Mucosa of descending colon (tissue), 3 donors: ENCODE measurements around the gene FYB2. TPM values are rescaled to one million over a fixed set of nuclear protein-coding genes. Genes with fewer than 3 reads are reported as not detected.

Experiments used
- ATAC-seq: fragments of 200-7000 bp; cut with Tn5 transposase; one replicate; pipeline ENCODE4 v1.9.1; 2020; ENCODE audit warnings: mild to moderate bottlenecking, moderate library complexity
- DNase-seq, 3 donors: peaks; one replicate each; pipeline ENCODE4 v3.0.0-alpha.2; 2020
- H3K36me3 ChIP-seq: fragments of 200-600 bp; one replicate; pipeline ENCODE4 v1.8.0; 2021; ENCODE audit warnings: low read depth, mild to moderate bottlenecking
- H3K4me1 ChIP-seq: fragments of 200-600 bp; one replicate; pipeline ENCODE4 v1.8.0; 2021; ENCODE audit warnings: low read depth, mild to moderate bottlenecking
- H3K4me3 ChIP-seq: fragments of 200-600 bp; one replicate; pipeline ENCODE4 v1.8.0; 2021; ENCODE audit warnings: mild to moderate bottlenecking
- H3K9me3 ChIP-seq: fragments of 200-600 bp; one replicate; pipeline ENCODE4 v1.8.0; 2021; ENCODE audit warnings: mild to moderate bottlenecking
- intact Hi-C, 2 donors: fragments of 100-400 bp; cut with DNase I in 1 of 2; cut with micrococcal nuclease in 1 of 2; formaldehyde crosslinking; loops; one replicate each; pipeline versions ENCODE4 v1.11.0 to v1.11.1; 2022; cut with DNase I, micrococcal nuclease
- total RNA-seq, 3 donors: library from RNA; stranded (reverse); fragmentation: NEBNext Ultra II Directional in 2 of 3; extraction: Animal tissue kit (Norgen Biotek cat#: 25700) in 2 of 3; gene quantifications; one replicate each; pipeline versions ENCODE4 v1.2.1 to v1.2.4, GENCODE V29; 2021 to 2023
- TF ChIP-seq, protein P1 (sequence below): fragments of 200-600 bp; IDR thresholded peaks from one replicate; pipeline ENCODE4 v1.8.0; 2022; ENCODE audit warnings: antibody characterized with exemption, mild to moderate bottlenecking
- donor health status: DM: no; HTN: no; CAD: no; lungs with moderate emphysema.
- donor health status: DM: no; HTN: no; CAD: no.
- donor health status: DM: no; HTN: yes; CAD: no.

Gene FYB2
- total RNA-seq, 3 donors from 2014 or later: 0.90 to 3.0 (median 0.95) TPM

DNA sequence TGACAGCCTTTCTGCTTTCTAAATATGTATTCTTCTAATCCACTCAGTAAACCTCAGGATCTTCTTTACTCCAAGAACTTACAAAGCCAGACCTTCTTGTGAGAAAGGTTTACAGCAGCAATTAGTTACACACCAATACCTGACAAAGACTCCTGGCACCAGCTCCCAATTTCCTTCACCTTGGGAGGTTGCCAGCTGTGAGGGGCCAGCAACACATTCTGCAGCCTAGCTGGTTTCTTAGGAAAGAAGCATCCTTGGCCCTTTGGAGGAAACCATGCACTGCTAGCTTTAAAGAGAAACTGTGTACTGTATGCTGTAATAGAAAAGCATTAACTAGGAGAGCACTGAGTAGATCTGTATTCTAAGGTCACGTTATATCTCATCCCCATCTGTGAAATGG, 10.8 kb downstream of the FYB2 start:
- ATAC-seq: no peak
- intact Hi-C loops: no loop called here
- TF ChIP-seq, protein P1, sequence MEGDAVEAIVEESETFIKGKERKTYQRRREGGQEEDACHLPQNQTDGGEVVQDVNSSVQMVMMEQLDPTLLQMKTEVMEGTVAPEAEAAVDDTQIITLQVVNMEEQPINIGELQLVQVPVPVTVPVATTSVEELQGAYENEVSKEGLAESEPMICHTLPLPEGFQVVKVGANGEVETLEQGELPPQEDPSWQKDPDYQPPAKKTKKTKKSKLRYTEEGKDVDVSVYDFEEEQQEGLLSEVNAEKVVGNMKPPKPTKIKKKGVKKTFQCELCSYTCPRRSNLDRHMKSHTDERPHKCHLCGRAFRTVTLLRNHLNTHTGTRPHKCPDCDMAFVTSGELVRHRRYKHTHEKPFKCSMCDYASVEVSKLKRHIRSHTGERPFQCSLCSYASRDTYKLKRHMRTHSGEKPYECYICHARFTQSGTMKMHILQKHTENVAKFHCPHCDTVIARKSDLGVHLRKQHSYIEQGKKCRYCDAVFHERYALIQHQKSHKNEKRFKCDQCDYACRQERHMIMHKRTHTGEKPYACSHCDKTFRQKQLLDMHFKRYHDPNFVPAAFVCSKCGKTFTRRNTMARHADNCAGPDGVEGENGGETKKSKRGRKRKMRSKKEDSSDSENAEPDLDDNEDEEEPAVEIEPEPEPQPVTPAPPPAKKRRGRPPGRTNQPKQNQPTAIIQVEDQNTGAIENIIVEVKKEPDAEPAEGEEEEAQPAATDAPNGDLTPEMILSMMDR: no peak

DNA sequence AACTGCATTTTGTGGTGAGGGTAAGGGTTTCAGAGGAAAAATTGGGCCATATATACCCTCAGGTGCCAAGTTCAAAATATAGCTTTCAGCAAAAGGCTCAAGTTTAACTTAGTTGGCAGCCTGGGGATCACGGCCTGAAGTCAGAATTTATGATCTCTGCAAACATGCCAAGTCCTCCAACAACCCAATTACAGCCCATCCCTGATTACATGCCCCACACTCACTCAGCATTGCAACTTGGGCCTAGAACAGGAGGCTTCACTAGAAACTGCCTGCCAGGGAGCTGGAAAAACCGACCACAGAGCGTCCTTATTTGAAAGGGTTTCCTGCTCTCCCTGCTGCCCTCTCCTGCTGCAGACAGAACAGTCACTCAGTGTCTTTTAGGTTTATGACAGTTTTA, 12.4 kb downstream of the FYB2 start:
- Histone ChIP-seq H3K9me3 (no peaks in the 10 kb centered on the region), H3K4me3 (no peak overlapping the region), H3K4me1 (peaks cover 14% of the 10 kb centered on the region), H3K36me3 (no peaks in the 10 kb centered on the region)
- DNase-seq (peak in 1 of 3 donors; percentile 32), ATAC-seq (peak; percentile 68)
- TF ChIP-seq, protein P1: no peak
- intact Hi-C loops: no loop called here

More for the DNA sequence above, 10.8 kb downstream of the FYB2 start:
- Histone ChIP-seq H3K4me3 (no peak overlapping the region), H3K4me1 (peaks cover 14% of the 10 kb centered on the region), H3K9me3 (no peaks in the 10 kb centered on the region), H3K36me3 (no peaks in the 10 kb centered on the region)
- DNase-seq: no peak

DNA sequence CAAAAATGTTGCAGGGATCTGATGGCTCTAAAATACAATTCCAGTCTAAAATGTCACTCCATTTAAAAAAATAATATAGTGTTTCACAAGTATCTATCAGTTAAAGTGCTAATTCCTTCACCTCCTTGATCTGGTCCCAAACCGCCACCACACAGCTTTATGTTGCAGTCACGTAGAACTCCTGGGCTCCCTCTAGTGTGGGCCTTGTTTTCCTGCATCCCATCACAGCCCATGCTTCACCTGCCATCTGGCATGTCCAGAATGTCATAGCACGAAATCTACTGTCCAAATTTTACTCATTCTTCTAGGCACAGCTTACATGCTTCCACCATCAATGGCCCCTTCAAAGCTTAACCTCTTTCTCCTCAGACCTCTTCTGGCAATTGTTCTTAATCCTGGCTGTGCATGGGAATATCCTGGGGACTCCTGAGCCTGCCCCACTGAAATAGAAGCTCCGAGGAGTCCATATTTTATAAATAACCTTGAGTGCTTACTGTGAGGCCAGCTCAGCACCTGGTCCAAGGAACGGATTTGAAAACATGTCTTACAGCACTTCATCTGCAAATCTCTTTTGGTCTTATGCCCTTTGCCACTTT, 15.5 kb downstream of the FYB2 start:
- Histone ChIP-seq H3K4me3 (no peak overlapping the region), H3K36me3 (no peaks in the 10 kb centered on the region), H3K4me1 (peaks cover 14% of the 10 kb centered on the region), H3K9me3 (no peaks in the 10 kb centered on the region)
- DNase-seq (peak in 2 of 3 donors; percentile 53 to 77), ATAC-seq (peak; percentile 90)
- intact Hi-C loops: no loop called here
- TF ChIP-seq, protein P1: no peak

DNA sequence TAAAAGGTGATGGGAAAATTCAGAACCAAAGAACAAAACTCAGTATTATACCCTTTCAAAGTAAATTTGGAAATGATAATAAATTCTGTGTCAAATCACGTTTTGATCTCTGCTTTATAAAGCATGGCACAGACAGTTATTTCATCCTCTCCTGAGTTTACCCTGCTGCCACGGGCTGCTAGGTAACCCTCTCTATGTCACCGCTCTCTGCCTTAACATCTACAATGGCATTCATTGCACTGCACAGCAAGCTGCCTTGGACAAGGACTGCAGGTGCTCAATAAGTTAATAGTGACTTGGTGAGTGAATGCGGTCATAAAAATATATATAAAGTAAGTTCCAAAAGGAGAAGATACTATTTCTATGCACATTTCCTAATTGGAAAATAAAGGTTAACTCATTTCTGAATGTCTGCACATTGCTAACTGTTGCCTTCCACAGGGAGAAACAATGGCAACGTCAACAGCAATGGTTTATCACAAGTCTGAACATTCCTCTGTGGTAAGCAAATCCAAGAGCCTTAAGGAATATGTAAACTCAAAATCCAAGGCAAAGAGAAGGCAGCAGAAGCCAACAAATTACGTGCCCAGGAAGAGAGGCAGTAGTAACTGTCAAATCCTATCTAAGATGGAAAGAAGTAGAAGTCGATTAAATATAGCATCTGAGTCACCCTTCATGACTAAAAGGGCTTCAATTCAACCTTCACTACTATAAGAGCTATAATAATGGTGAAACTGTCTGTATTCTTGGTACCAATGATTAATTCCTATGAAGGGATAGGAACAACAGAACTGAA, 19.4 kb downstream of the FYB2 start:
- intact Hi-C loops: no loop called here
- Histone ChIP-seq H3K9me3 (no peaks in the 10 kb centered on the region), H3K36me3 (no peaks in the 10 kb centered on the region), H3K4me1 (peaks cover 7% of the 10 kb centered on the region), H3K4me3 (no peak overlapping the region)
- TF ChIP-seq, protein P1: no peak
- ATAC-seq: no peak
- DNase-seq: no peak

DNA sequence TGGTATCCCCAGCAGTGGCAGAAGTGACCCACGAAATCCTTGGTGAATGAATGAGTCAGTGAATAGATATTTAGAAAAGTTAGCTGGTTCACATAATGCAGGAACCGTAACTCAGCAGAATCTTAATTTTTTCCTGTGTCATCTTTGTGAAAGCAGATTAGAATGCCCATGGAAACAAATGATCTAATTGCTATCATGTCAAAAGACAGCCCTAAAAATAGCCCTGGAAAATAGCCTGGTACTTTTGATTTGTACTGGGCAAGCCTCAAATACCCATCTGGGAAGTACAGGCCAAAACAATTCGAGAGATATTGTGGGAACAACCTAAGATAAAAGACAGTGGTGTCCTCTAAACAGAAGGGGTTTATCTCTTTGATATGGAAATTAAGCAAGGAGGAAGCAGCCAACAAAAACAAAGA, 21.1 kb downstream of the FYB2 start:
- TF ChIP-seq, protein P1: no peak
- no peak for ATAC-seq

More for the DNA sequence above, 21.1 kb downstream of the FYB2 start:
- no peak for DNase-seq
- intact Hi-C loops: no loop called here
- Histone ChIP-seq H3K9me3 (no peaks in the 10 kb centered on the region), H3K36me3 (no peaks in the 10 kb centered on the region), H3K4me3 (no peak overlapping the region), H3K4me1 (peaks cover 7% of the 10 kb centered on the region)
